GM21576 (cell line): Measurements from ENCODE around the gene MYO18B.

ENCODE experiments used
- ATAC-seq: cut with Tn5 transposase; IDR thresholded peaks from one replicate; pipeline ENCODE4 v1.9.1; 2021; ENCODE audit warnings: mild to moderate bottlenecking, moderate library complexity; ENCODE audit not compliant: unreplicated experiment

Gene MYO18B

DNA sequence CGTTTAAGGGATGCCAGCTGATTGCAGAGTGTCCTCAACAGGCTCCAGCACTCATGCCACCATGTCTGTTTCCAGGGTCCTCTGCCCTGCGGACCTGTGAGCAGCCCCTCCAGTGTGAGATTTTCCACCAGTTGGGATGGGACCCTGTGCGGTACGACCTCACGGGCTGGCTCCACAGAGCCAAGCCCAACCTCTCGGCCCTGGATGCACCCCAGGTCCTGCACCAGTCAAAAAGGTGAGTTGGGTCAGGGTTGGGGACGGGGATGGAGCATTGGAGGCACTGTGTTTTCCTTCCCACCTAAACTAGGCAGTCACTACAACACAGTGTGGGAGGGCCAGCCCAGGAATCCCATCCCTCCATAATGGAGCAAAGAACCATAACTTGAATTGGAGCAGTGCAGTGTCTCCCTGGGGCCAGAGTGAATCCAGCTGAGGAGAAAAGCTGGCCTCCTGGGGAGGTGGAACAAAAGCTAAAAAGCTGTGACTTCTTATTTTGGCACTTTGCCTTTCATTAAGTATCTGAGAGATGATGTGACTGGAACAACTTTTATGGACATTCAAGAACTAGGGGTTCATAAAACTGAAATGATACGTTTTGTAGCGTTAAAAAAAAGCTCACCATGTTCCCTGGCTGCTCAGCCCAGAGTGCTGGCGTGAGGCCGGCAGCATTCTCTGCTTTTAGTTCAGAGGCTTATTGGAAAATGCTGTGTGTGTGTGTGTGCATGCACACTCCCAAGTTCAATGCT is 101.8 kb downstream of the MYO18B start:
- ATAC-seq, result no peak

DNA sequence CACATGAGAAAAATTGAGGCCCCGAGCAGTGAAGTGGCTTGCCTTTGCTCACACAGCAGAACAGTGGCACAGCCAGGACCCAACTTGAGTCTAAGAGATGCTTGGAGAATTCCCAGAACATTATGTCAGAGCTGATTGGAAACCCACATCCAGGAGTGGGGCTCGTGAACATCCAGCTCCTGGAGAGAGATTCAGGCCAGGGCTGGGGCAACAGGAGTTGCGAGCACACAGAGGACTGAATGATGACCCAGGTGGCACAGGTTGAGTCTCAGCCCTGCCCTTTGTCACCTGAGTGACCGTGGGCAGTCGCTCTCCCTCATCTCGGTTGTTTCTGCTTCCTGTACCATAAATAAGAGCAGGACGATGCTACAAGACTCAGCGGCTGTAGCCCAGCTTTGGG is 102.6 kb downstream of the MYO18B start:
- ATAC-seq, result no peak

DNA sequence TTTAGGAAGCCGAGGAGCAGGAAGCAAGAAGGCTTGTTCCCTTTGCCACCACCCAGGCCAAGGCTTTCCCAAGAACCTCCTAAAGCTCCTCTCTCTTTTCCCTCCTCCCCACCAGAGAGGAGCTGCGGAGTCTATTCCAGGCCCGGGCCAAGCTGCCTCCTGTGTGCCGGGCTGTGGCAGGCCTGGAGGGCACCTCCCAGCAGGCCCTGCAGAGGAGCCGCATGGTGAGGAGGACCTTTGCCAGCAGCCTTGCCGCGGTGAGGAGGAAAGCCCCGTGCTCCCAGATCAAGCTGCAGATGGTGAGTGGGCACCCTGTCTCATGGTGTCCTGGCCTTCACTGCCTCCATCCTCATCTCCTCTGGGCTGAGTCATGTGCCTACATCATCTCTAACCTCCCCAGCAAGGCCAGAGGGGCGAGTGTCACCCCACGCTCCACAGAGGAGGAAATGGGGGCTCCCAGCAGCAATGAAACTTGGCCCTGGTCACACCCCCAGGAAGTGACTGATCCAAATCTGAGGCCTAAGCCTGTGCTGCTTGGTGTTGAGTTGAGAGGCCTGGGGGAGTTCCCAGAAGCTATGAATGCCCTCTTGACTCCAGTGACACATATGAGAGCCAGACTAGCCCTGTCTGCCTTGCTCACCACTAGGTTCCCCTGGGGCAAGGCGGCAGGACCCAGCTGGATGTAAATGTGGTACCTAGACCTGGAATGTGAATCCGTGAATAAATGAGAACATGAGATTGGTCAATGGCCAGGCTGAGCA is 104.2 kb downstream of the MYO18B start:
- no peak for ATAC-seq

DNA sequence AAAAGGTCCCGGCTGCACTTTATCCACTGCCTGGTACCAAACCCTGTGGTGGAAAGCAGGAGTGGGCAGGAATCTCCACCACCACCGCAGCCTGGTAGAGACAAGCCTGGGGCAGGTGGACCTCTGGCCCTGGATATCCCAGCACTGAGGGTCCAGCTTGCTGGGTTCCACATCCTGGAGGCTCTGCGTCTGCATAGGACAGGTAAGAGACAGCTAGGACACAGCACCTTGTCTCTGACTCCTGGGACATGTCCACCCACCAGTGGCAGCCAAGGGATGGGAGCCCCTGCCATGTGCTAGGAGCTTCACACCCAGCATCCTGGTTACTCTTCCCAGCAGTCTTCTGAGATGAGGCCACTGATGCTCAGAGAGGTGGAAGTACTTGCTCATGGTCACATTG is 105.5 kb downstream of the MYO18B start:
- no peak for ATAC-seq

DNA sequence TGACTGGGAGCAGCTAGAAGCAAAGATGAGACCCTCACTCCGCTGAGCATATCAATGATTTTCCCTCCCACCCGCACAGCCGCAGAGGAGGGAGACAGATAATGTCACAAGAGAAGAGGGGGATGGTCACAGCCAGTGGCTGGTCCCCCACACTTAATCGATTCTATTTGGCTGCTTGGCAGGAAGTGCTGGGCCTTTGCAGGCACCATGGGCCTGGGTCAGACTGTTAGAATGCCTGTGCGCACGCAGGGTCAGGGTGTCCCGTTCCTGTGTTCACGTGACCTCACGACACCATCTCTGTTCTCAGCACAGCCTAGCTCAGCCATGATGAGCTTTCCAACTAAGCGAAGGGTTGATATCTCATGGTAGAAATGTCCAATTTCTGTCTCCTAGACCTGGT is 107.0 kb downstream of the MYO18B start:
- no peak for ATAC-seq

DNA sequence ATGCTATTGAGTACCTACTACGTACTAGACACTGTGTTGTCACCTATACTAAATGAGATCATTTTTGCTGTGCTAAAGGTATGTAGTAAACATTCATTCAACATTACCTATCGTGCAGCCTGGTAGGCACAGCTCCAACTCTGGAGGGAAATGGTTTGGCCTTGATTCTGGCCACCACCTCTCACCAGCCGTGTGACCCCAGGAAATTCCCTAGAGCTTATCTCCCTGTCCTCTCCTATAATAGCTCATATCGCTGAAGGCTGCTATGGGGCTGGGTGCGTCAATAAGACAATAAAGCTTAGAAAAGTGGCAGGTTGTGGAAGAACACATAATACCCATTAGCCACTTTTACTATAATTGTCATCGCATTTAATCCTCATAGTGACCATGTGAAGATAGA is 107.5 kb downstream of the MYO18B start:
- ATAC-seq, result no peak

DNA sequence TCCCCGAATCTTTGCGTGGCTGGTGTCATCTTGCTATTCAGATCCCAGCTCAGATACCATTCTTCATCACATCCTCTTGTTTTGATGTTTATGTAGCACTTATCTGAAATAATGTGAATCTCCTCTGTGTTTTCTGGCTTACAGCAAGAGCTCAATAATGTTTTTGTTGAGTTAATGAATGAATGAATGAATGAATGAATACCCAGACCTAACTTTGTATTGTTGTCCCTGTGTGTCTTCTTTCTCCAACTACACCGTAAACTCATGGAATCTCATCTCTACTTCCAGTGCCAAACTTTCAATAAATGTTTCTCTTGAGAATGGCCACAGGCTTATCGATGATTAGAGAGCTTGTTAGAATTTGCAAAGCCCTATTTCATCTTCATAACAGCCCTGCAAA is 110.2 kb downstream of the MYO18B start:
- ATAC-seq, result no peak

DNA sequence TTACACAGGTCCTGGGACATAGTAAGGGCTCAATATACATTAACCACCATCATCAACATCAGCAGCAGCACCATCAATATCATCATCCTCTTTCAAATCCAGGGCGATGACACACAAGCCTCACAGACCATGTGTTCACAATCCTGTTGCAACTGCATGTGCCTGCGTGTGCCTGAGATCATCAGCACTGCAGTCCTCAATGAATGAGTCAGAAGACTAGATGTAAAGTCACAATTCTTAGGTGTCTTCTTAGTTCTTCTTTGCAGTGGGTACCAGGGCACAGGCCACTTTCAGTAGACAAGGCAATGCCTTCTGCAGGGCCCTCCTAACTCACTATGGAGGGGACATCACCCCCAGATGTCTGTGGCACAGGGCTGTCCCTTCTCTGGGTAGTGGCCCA is 111.1 kb downstream of the MYO18B start:
- no peak for ATAC-seq

DNA sequence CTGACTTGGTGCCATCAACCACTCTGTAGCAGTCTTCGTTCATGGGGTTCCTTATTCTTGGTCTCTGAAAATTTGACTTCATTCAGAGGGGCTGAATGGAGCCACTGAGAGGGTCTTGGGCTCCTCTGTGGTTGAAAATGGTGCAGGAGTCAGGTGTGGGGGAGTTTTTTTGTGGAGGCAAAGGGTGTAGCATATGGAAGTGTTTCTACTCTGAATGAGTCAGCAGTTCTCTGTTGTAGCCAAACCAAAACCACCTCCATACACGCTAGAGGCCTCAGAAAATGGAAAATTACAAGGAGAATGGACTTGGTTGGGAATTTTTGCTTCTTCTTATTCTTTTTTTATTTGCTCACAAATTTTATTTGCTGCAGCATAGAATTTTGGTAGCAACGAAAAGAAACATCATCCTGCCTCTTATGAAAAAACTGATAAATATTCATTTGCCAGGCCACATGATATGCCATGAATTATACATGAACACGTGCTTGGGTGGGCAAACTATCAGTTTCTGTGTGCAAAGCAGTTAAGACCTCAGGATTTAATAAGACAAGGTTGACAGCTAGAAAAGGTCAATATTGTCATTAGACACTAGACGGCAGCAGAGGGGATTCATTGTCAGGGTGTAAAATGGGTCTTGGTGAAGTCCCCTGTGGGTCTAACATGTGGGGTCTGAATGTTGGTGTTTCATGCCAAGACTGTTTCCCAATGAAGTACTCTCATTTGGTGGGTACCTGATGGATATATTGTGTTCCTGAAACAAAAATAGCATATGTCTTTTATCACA is 111.7 kb downstream of the MYO18B start:
- no peak for ATAC-seq

DNA sequence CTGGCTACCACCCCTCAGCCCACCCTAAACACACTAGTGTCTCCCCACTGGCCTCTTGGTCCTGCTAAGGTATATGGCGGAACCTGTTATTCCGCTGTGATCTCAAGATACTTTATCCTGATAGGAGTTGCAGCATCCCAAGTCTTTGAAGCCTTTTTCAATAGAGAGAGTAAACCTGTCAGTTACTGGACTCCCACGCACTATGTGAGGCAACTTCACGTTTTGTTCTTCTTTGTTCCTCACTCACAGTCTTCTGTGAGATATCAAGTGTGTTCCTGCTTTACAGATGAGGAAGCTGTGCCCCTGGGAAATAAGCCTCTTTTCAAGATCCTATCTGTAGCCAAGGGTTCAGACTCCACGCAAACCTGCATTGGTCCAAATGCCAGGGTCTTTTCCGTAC is 127.8 kb downstream of the MYO18B start:
- no peak for ATAC-seq

DNA sequence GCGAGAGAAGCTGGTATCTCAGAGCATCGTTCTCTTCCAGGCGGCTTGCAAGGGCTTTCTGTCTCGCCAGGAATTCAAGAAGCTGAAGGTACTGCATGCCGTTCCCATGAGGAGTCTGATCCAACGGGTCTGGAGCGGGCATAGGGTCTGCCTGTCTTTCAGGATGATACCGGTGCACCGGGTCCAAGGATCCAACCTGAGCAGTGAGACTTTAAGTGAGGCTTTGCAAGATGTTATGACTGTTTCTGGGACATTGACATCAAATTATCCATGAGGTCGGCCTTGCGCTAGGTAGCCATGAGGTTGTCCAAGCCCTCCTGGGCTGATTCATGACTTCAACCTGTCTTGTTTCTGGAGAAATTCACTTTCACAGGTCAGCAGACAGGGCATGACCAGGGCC is 132.3 kb downstream of the MYO18B start:
- no peak for ATAC-seq

DNA sequence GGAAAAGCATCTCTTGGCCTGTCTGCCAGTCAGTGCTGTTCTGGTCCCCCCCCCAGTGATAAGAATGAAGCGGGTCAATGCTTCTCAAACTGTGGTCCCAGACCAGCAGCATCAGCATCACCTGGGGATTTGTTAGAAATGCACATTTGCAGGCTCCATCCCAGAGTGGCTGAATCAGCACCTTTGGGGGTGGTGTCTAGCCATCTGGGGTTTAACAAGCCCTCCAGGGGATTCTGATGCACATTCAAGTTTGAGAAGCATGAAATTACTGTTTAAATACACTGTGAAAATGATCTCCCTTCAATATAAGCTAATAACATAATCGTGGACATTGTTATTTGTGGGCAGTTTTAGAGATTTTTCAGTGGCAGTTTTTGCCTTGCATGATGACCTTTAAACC is 133.5 kb downstream of the MYO18B start:
- no peak for ATAC-seq

DNA sequence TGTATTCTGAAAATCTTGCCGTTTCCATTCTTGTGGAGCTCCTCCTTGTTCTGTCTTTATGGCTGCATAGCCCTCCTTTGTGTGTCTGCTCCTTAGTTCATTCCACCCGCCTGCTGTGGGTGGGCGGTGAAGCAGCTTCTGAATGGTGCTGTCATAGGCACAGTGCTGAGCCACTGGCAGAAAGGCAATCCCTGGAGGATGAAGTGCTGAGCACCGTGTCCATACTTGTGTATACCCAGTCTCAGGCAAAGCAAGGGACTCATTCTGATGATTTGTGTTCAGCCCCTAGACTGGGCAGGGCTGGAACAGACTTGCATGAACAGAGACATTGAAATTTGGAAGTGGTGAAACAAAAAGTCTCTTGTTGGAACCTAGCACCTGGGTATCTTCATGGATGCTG is 134.9 kb downstream of the MYO18B start:
- ATAC-seq, result no peak

DNA sequence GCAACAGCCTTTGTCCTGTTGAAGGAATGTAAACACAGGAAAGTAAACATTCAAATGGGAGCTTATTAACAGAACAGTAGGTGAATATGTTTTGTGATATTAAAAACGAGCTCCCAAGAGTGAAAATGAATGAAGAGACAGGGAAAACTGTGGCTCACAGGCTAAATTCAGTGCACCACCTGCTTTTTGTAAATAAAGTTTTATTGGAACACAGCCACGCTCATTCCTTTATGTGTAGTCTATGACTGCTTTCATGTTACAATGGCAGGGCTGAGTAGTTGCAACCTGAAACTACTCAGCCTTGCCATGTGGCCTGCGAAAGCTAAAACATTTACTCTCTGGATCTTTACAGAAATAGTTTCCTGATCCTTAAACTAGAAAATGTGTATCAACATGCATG is 136.9 kb downstream of the MYO18B start:
- ATAC-seq, result no peak

DNA sequence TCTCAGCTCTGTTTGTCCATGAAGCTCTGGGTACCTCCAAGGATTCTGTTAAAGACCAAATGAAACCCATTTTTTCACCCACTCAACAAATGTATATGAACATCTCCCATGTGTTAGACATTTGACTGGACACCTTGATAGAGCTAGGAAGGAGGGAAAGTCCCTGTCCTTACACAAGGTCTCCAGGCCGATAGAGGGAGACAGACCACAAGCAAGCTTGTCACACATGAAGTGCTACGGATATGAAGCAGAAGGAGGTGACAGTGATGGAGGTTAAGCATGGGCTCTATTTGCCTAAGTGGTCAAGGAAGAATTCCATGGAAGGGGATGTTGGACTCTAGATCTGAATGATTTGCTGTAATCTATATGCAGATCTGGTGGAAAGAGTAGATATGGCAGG is 138.5 kb downstream of the MYO18B start:
- no peak for ATAC-seq

DNA sequence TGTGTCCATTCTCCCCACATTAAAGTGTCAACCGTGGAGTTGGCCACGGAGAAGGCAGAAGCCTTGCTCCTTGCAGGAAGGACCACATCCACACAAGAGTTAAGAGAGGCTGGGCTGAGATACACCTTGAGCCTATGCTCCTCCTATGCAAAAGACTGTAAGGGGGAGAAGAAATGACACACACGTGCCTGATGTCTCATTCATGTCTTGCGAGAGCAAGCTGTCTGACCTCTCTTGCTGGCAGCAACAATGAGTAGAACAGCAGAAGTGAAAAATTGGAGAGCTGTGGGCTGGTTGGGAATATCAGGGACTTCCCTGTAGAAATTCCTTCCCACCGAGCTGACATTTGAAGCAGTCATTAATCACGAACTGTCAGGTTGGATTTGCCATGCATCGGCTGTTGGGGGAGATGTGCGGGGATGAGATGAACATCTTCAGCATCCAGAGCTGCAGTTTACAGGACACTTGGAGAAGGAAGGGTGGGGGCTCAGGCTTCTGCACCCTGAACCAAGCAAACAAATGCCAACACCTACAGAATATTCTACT is 139.3 kb downstream of the MYO18B start:
- ATAC-seq, result no peak

DNA sequence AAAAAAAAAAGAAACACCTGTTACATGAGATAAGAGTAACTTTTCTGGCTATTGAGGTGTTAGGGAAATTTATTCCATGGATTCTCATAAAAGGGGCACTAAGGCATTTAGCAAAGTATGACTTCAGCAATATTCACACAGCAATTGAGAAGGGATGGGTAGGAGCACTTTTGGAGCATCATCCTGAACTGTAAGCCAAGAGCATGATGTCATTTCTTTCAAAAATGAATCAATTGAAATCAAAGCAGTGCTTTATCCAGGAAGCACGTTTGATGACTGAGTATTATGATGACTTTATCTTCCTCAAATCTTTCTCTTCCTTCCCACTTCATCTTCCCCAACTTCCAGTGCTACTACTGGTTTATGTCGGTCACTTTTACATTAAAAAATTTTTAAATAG is 140.4 kb downstream of the MYO18B start:
- ATAC-seq, result no peak

DNA sequence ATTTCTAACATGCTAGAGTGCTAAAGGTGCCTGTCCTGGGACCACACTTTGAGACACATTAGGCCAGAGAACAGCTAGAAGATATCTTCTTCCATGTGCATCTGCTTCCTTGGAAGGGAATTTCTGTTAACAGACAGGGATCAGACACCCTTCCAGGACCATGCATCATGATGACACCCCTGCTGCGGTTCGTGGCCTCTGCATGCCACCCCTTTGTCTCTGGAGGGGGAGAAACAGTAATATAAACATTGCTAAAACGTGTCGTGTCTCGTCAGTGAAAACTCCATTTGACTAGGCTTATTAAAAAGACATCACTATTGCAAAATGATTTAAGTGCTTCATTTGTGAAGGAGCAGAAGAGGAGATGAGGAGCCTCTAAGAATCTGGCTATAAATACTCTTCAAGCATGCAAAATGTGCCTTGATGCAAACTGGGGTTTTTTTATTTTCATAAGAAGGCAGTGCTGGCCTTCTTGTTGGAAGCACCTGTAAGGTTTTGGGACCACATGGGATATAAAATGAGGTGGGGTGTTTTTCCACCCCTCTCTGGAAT is 141.6 kb downstream of the MYO18B start:
- ATAC-seq, result no peak

DNA sequence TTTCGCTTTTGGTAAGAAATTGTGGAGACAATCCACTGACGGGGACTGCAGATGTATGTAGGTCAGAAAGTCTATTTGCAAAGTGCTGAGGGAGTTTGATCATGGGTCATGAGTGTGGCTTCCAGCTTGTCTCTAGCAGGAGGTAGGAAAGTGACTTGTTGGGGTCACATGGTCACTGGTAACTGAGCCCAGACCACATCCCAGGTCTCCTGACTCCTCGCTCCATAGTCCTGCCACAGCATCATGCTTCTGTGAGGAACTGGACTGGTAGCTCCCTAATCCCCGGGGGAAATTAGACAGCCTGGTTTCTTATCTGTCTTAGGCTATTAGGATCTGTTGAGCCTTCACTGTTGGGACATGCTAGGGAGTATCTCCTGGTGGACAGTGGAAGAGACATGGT is 142.1 kb downstream of the MYO18B start:
- ATAC-seq, result no peak

DNA sequence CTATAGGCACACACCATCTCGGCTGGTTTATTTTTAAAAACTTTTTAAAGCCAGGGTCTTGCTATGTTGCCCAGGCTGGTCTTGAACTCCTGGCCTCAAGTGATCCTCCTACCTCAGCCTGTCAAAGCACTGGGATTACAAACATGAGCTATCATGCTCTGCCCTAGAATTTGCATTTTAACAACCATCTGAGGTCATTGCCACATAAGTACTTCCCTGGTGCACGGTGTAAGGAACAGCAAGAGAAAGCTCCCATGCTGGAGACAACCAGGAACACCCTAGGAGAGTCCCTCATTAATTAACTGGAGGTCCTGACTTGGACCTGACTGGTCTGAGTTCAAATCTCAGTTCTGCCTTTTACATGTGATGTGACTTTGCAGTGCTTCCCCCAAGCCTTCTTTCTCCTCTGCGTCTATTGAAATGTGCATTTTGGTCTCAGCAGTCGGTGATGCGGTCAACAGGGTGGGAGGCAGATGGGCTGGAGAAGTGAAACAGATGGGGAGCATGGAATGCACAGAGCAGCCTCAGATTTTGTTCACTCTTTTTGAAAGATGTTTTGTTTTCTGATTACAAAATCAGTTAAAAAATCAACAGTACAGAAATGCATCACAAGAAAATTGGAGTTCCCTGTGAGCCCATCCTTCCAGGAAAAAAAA is 146.5 kb downstream of the MYO18B start:
- ATAC-seq, result no peak

DNA sequence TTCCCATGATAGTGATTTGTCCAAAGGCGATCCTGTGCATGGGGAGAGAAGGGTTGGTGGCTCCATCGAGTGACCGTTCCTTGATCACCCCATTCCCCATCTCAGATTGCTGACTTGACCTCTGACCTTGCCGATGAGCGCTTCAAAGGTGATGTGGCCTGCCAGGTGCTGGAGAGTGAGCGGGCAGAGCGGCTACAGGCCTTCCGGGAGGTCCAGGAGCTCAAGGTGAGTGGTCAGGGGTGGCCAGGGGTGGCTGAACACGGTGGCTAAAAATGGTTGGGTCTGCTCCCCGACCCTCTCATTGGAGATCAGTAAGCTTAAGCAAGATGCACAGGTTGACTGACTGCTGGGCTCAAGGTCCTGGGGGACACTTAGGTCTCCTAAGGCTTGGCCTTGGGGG is 148.7 kb downstream of the MYO18B start:
- ATAC-seq, result no peak
